K562 (cell line): ENCODE measurements around the gene CCDC74B. TPM values are rescaled to one million over a fixed set of nuclear protein-coding genes. Genes with fewer than 3 reads are reported as not detected.

Source experiments
- polyA plus RNA-seq, 8 experiments: library from polyadenylated mRNA; depleted of rRNA in 4 of 8; stranded (reverse) in 5 of 8; unstranded in 3 of 8; fragments of >200 nt; fragmentation: Nextera tagmentation in 2 of 8; fragmentation: Illumina TruSeq in 1 of 8; extraction: Ambion mirVana in 2 of 8; extraction: Trizol in 1 of 8; gene quantifications; 2 replicates each; pipeline versions ENCODE4 v1.2.1 to v1.2.3, GENCODE V29; 2011 to 2014; ENCODE audit warnings: inconsistent platforms in 1 of 8, missing spikeins in 1 of 8
- small RNA-seq: library from RNA; depleted of rRNA; stranded (forward); fragments of <200 nt; gene quantifications from one replicate; pipeline ENCODE3, GENCODE V24; 2014
- total RNA-seq, 7 experiments: library from RNA; depleted of rRNA in 6 of 7; stranded (reverse); fragments of >200 nt in 6 of 7; fragmentation: Illumina TruSeq in 2 of 7; extraction: Trizol in 2 of 7; gene quantifications; 2 replicates each; pipeline versions ENCODE4 v1.2.1 to v1.2.3, GENCODE V29; 2011 to 2021; ENCODE audit warnings: low replicate concordance in 1 of 7

The CCDC74B gene
- total and polyA plus RNA-seq, 9 of the 15 experiments (the other 6 are each of a cell fraction or from before 2014, with no cell fraction given), result 0.04 to 1.5 (median 0.52) TPM; not detected in 1

Small RNA genes within 50 kb of the gene (small RNA-seq; reads per million reads assigned to genes)
- not detected for gene RNU6-1049P

Other genes starting within 250 kb of the CCDC74B start
- gene RAB6C, start 165.4 kb downstream of the CCDC74B start, total RNA-seq (2014; rRNA removed), result not detected in 2 replicates
- not detected in 2 replicates for gene RAB6C, start 165.4 kb downstream of the CCDC74B start, total RNA-seq (2014; rRNA removed; fragmentation: Illumina TruSeq; extraction: Trizol)
- gene RAB6C, start 165.4 kb downstream of the CCDC74B start, total RNA-seq (2015; rRNA removed; fragmentation: Illumina TruSeq; extraction: Trizol), result not detected in 2 replicates
- gene RAB6C, start 165.4 kb downstream of the CCDC74B start, total RNA-seq (2021), result not detected in 2 replicates
- not detected in 2 replicates for gene RAB6C, start 165.4 kb downstream of the CCDC74B start, polyA plus RNA-seq (2011; rRNA removed)
- not detected in 2 replicates for gene RAB6C, start 165.4 kb downstream of the CCDC74B start, polyA plus RNA-seq (2014; fragmentation: Illumina TruSeq; extraction: Trizol)
- gene RAB6C, start 165.4 kb downstream of the CCDC74B start, polyA plus RNA-seq (2014; fragmentation: Nextera tagmentation; extraction: Ambion mirVana), result not detected
- not detected in 2 replicates for gene RAB6C, start 165.4 kb downstream of the CCDC74B start, polyA plus RNA-seq (2014; rRNA removed)
- gene POTEF, start 15.9 kb downstream of the CCDC74B start, total RNA-seq (2014; rRNA removed), result 0.23 and 0.33 TPM in 2 replicates
- gene POTEF, start 15.9 kb downstream of the CCDC74B start, total RNA-seq (2014; rRNA removed; fragmentation: Illumina TruSeq; extraction: Trizol), result 0.38 and 0.51 TPM in 2 replicates
- 0.33 and 0.41 TPM in 2 replicates for gene POTEF, start 15.9 kb downstream of the CCDC74B start, total RNA-seq (2015; rRNA removed; fragmentation: Illumina TruSeq; extraction: Trizol)
- 2.1 and 2.2 TPM in 2 replicates for gene POTEF, start 15.9 kb downstream of the CCDC74B start, total RNA-seq (2021)
- 0.09 and 0.15 TPM in 2 replicates for gene POTEF, start 15.9 kb downstream of the CCDC74B start, polyA plus RNA-seq (2011; rRNA removed)
- gene POTEF, start 15.9 kb downstream of the CCDC74B start, polyA plus RNA-seq (2014; fragmentation: Illumina TruSeq; extraction: Trizol), result 0.25 and 0.26 TPM in 2 replicates
- under 1 TPM in 1 of 2 experiments, not detected in 1; 0.04 TPM for gene POTEF, start 15.9 kb downstream of the CCDC74B start, polyA plus RNA-seq (2014; fragmentation: Nextera tagmentation; extraction: Ambion mirVana)
- 0.18 and 0.28 TPM in 2 replicates for gene POTEF, start 15.9 kb downstream of the CCDC74B start, polyA plus RNA-seq (2014; rRNA removed)
- 46.6 and 61.6 TPM in 2 replicates for gene SMPD4, start 36.5 kb upstream of the CCDC74B start, total RNA-seq (2014; rRNA removed)
- gene SMPD4, start 36.5 kb upstream of the CCDC74B start, total RNA-seq (2014; rRNA removed; fragmentation: Illumina TruSeq; extraction: Trizol), result 25.7 and 26.0 TPM in 2 replicates
- gene SMPD4, start 36.5 kb upstream of the CCDC74B start, total RNA-seq (2015; rRNA removed; fragmentation: Illumina TruSeq; extraction: Trizol), result 35.7 and 39.6 TPM in 2 replicates
- 108 and 123 TPM in 2 replicates for gene SMPD4, start 36.5 kb upstream of the CCDC74B start, total RNA-seq (2021)
- 33.4 and 80.6 TPM in 2 replicates for gene SMPD4, start 36.5 kb upstream of the CCDC74B start, polyA plus RNA-seq (2011; rRNA removed)
- 79.3 and 102 TPM in 2 replicates for gene SMPD4, start 36.5 kb upstream of the CCDC74B start, polyA plus RNA-seq (2014; fragmentation: Illumina TruSeq; extraction: Trizol)
- gene SMPD4, start 36.5 kb upstream of the CCDC74B start, polyA plus RNA-seq (2014; fragmentation: Nextera tagmentation; extraction: Ambion mirVana), result 1 to 10 TPM; 7.5 to 8.8 TPM
- 65.1 and 71.4 TPM in 2 replicates for gene SMPD4, start 36.5 kb upstream of the CCDC74B start, polyA plus RNA-seq (2014; rRNA removed)
- gene MZT2B, start 37.1 kb upstream of the CCDC74B start, total RNA-seq (2014; rRNA removed), result 435 and 624 TPM in 2 replicates
- gene MZT2B, start 37.1 kb upstream of the CCDC74B start, total RNA-seq (2014; rRNA removed; fragmentation: Illumina TruSeq; extraction: Trizol), result 15.9 and 19.3 TPM in 2 replicates
- 102 and 115 TPM in 2 replicates for gene MZT2B, start 37.1 kb upstream of the CCDC74B start, total RNA-seq (2015; rRNA removed; fragmentation: Illumina TruSeq; extraction: Trizol)
- gene MZT2B, start 37.1 kb upstream of the CCDC74B start, total RNA-seq (2021), result 379 and 394 TPM in 2 replicates
- 114 and 170 TPM in 2 replicates for gene MZT2B, start 37.1 kb upstream of the CCDC74B start, polyA plus RNA-seq (2011; rRNA removed)
- 12.5 and 57.0 TPM in 2 replicates for gene MZT2B, start 37.1 kb upstream of the CCDC74B start, polyA plus RNA-seq (2014; fragmentation: Illumina TruSeq; extraction: Trizol)
- 1 to 10 TPM; 5.1 to 9.3 TPM for gene MZT2B, start 37.1 kb upstream of the CCDC74B start, polyA plus RNA-seq (2014; fragmentation: Nextera tagmentation; extraction: Ambion mirVana)
- gene MZT2B, start 37.1 kb upstream of the CCDC74B start, polyA plus RNA-seq (2014; rRNA removed), result 321 and 383 TPM in 2 replicates
- gene TUBA3E, start 53.3 kb upstream of the CCDC74B start, total RNA-seq (2014; rRNA removed), result 0.14 and 0.41 TPM in 2 replicates
- 0.10 TPM in 1 of 2 replicates, not detected in the other for gene TUBA3E, start 53.3 kb upstream of the CCDC74B start, total RNA-seq (2014; rRNA removed; fragmentation: Illumina TruSeq; extraction: Trizol)
- gene TUBA3E, start 53.3 kb upstream of the CCDC74B start, total RNA-seq (2015; rRNA removed; fragmentation: Illumina TruSeq; extraction: Trizol), result 0.15 and 0.25 TPM in 2 replicates
- gene TUBA3E, start 53.3 kb upstream of the CCDC74B start, total RNA-seq (2021), result not detected in 2 replicates
- 0.11 and 0.26 TPM in 2 replicates for gene TUBA3E, start 53.3 kb upstream of the CCDC74B start, polyA plus RNA-seq (2011; rRNA removed)
- 0.22 and 0.30 TPM in 2 replicates for gene TUBA3E, start 53.3 kb upstream of the CCDC74B start, polyA plus RNA-seq (2014; fragmentation: Illumina TruSeq; extraction: Trizol)
- gene TUBA3E, start 53.3 kb upstream of the CCDC74B start, polyA plus RNA-seq (2014; fragmentation: Nextera tagmentation; extraction: Ambion mirVana), result under 1 TPM in 1 of 2 experiments, not detected in 1; 0.13 TPM
- 0.09 and 0.12 TPM in 2 replicates for gene TUBA3E, start 53.3 kb upstream of the CCDC74B start, polyA plus RNA-seq (2014; rRNA removed)
- gene IMP4, start 197.8 kb upstream of the CCDC74B start, total RNA-seq (2014; rRNA removed), result 187 and 239 TPM in 2 replicates
- gene IMP4, start 197.8 kb upstream of the CCDC74B start, total RNA-seq (2014; rRNA removed; fragmentation: Illumina TruSeq; extraction: Trizol), result 42.1 and 52.9 TPM in 2 replicates
- gene IMP4, start 197.8 kb upstream of the CCDC74B start, total RNA-seq (2015; rRNA removed; fragmentation: Illumina TruSeq; extraction: Trizol), result 97.8 and 103 TPM in 2 replicates
- gene IMP4, start 197.8 kb upstream of the CCDC74B start, total RNA-seq (2021), result 164 and 167 TPM in 2 replicates
- gene IMP4, start 197.8 kb upstream of the CCDC74B start, polyA plus RNA-seq (2011; rRNA removed), result 127 and 158 TPM in 2 replicates
- gene IMP4, start 197.8 kb upstream of the CCDC74B start, polyA plus RNA-seq (2014; fragmentation: Illumina TruSeq; extraction: Trizol), result 100.0 and 155 TPM in 2 replicates
- gene IMP4, start 197.8 kb upstream of the CCDC74B start, polyA plus RNA-seq (2014; fragmentation: Nextera tagmentation; extraction: Ambion mirVana), result 10 to 100 TPM; 35.4 to 53.3 TPM
- gene IMP4, start 197.8 kb upstream of the CCDC74B start, polyA plus RNA-seq (2014; rRNA removed), result 209 and 231 TPM in 2 replicates
- gene PTPN18, start 210.9 kb upstream of the CCDC74B start, total RNA-seq (2014; rRNA removed), result 49.6 and 57.0 TPM in 2 replicates
- 36.9 and 37.6 TPM in 2 replicates for gene PTPN18, start 210.9 kb upstream of the CCDC74B start, total RNA-seq (2014; rRNA removed; fragmentation: Illumina TruSeq; extraction: Trizol)
- gene PTPN18, start 210.9 kb upstream of the CCDC74B start, total RNA-seq (2015; rRNA removed; fragmentation: Illumina TruSeq; extraction: Trizol), result 35.2 and 38.5 TPM in 2 replicates
- gene PTPN18, start 210.9 kb upstream of the CCDC74B start, total RNA-seq (2021), result 64.0 and 64.4 TPM in 2 replicates
- 51.0 and 58.7 TPM in 2 replicates for gene PTPN18, start 210.9 kb upstream of the CCDC74B start, polyA plus RNA-seq (2011; rRNA removed)
- gene PTPN18, start 210.9 kb upstream of the CCDC74B start, polyA plus RNA-seq (2014; fragmentation: Illumina TruSeq; extraction: Trizol), result 79.5 and 90.7 TPM in 2 replicates
- 10 to 100 TPM; 11.6 to 19.3 TPM for gene PTPN18, start 210.9 kb upstream of the CCDC74B start, polyA plus RNA-seq (2014; fragmentation: Nextera tagmentation; extraction: Ambion mirVana)
- 67.4 and 76.7 TPM in 2 replicates for gene PTPN18, start 210.9 kb upstream of the CCDC74B start, polyA plus RNA-seq (2014; rRNA removed)